ENCODE measurements around the gene RAB35. TPM values are rescaled to one million over a fixed set of nuclear protein-coding genes. Genes with fewer than 3 reads are reported as not detected.

RAB35 gene
- total and polyA plus RNA-seq, 2 of the 4 experiments (the other 2 are of a cell fraction): 32.6 to 49.6 TPM

GRCh38 chr12:120131116-120131515 is 14.6 kb upstream of the RAB35 start:
- Histone ChIP-seq H3K4ac (ENCODE audit: low read depth, low read length) (no peak overlapping the region), H3K23ac (ENCODE audit: low read depth, low read length) (no peak overlapping the region), H2BK120ac (ENCODE audit: low read depth, low read length) (no peak overlapping the region), H4K20me1 (ENCODE audit: insufficient read depth, low read length) (peaks cover 5% of the 10 kb centered on the region), H3K9me3 (ENCODE audit: control insufficient read depth, insufficient read depth, low read length) (no peaks in the 10 kb centered on the region), H3K14ac (replicated peaks; ENCODE audit: low read depth, low read length) (no peak overlapping the region), H2AK9ac (replicated peaks; ENCODE audit: low read depth, low read length, poor library complexity) (no peak overlapping the region), H3K4me2 (ENCODE audit: low read depth, low read length) (no peak overlapping the region), H4K91ac (ENCODE audit: insufficient read depth, low read depth, low read length) (no peak overlapping the region), H3K36me3 (ENCODE audit: control insufficient read depth, insufficient read depth, low read length) (peaks cover 84% of the 10 kb centered on the region), H3K9ac (ENCODE audit: low read depth, low read length) (no peak overlapping the region), H2AK5ac (ENCODE audit: low read depth, low read length) (no peak overlapping the region), H3K56ac (ENCODE audit: extremely low read depth, insufficient read depth, low read length) (no peak overlapping the region), H3K4me3 (ENCODE audit: insufficient read depth, low read depth, low read length) (no peak overlapping the region), H3K27ac (ENCODE audit: insufficient read depth, low read length) (no peak overlapping the region), H3K4me1 (ENCODE audit: control insufficient read depth, insufficient read depth, low read length) (peaks cover 3% of the 10 kb centered on the region; the same call in 1 of the 2 replicates), H3K27me3 (ENCODE audit: control insufficient read depth, insufficient read depth, low read length) (no peaks in the 10 kb centered on the region), H3K9me1 (ENCODE audit: insufficient read depth, low read length) (peaks cover 3% of the 10 kb centered on the region; the same call in 1 of the 2 replicates), H4K5ac (ENCODE audit: low read depth, low read length) (no peak overlapping the region), H2BK20ac (ENCODE audit: low read depth, low read length) (no peak overlapping the region), H2AFZ (replicated peaks; ENCODE audit: low read length, poor library complexity) (no peak overlapping the region), H3K18ac (ENCODE audit: low read depth, low read length) (no peak overlapping the region), H2BK15ac (ENCODE audit: low read depth, low read length) (no peak overlapping the region), H4K8ac (ENCODE audit: low read depth in 2 of 2, low read length in 2 of 2) (no peak overlapping the region), H3K79me1 (ENCODE audit: low read depth in 1 of 2, low read length in 2 of 2) (peaks cover 6 to 17% of the 10 kb centered on the region in 2 experiments; a peak in 3 of 4 replicates), H2BK5ac (ENCODE audit: low read depth, low read length, poor library complexity, severe bottlenecking) (no peak overlapping the region)
- TF ChIP-seq SMC3 (IDR thresholded peaks at IDR 0.05; ENCODE audit: low read depth, low read length) (no peak), MAZ (IDR thresholded peaks at IDR 0.05; ENCODE audit: borderline replicate concordance, low read depth, low read length) (no peak), RFX5 (IDR thresholded peaks at IDR 0.05; ENCODE audit: low read depth, low read length) (no peak), BHLHE40 (IDR thresholded peaks at IDR 0.05; ENCODE audit: low read depth, low read length) (no peak)
- TF ChIP-seq, protein P1, sequence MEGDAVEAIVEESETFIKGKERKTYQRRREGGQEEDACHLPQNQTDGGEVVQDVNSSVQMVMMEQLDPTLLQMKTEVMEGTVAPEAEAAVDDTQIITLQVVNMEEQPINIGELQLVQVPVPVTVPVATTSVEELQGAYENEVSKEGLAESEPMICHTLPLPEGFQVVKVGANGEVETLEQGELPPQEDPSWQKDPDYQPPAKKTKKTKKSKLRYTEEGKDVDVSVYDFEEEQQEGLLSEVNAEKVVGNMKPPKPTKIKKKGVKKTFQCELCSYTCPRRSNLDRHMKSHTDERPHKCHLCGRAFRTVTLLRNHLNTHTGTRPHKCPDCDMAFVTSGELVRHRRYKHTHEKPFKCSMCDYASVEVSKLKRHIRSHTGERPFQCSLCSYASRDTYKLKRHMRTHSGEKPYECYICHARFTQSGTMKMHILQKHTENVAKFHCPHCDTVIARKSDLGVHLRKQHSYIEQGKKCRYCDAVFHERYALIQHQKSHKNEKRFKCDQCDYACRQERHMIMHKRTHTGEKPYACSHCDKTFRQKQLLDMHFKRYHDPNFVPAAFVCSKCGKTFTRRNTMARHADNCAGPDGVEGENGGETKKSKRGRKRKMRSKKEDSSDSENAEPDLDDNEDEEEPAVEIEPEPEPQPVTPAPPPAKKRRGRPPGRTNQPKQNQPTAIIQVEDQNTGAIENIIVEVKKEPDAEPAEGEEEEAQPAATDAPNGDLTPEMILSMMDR (conservative IDR thresholded peaks at IDR 0.05; ENCODE audit: low read depth, low read length): no peak
- intact Hi-C loops (cut with micrococcal nuclease): no loop called here
- WGBS, 2 experiments (ENCODE audit: extremely low coverage in 2 of 2, insufficient read length in 1 of 2): 92% methylated on average over 13 of the region's 15 CpGs; no CpG with 5 or more reads in 1 of the 2 experiments
- DNase-seq: no peak
- BruUV-seq (replicated peaks): no TSS peak
- in situ Hi-C loops (cut with MboI; ENCODE audit: low sequenced_read_pairs): no loop called here
- CTCF ChIA-PET: no interaction called here
- dilution Hi-C loops (cut with HindIII; ENCODE audit: low sequenced_read_pairs, unreplicated experiment): no loop called here
- ATAC-seq (ENCODE audit: low read depth): no peak
- POLR2A ChIA-PET (ENCODE audit: unreplicated experiment): no interaction called here

Data from IMR-90 (cell line).